ENCODE results near the gene CSNK2A1. TPM values are rescaled to one million over a fixed set of nuclear protein-coding genes. Genes with fewer than 3 reads are reported as not detected.
A peak's percentile ranks its signal among the peaks of the same experiment; 100 is the strongest.
"Not testable (repeated sequence)": the region's sequence is repeated elsewhere in the genome, so short reads cannot be mapped to it uniquely, and the experiment has no call there.

The CSNK2A1 gene
- total RNA-seq, 1 donor from 2014 or later, result 122 TPM

DNA sequence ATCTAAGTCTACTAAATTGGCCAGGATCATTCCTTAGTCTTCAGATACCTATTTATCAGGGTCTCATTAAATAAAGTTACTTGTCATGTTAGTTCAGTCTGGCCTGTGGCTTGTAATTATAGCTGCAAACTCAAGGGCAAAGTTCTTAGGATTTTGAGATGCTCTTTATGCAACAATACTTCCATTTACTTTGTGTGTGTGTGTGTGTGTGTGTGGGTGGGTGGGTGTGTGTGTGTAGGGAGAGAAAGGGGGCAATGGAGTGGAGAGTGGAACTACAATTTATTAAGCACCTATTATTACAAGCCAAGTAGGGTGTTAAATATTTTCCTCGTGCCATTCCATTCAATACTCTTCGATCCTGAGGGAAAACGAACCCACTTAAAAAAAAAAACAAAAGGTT, 63.5 kb downstream of the CSNK2A1 start:
- H3K27ac ChIP-seq (replicated peaks), result no peak overlapping the region
- intact Hi-C loops (cut with micrococcal nuclease), result no loop called here
- DNase-seq, result no peak
- H3K4me3 ChIP-seq, result no peak overlapping the region
- H3K4me1 ChIP-seq, result peaks cover 18% of the 10 kb centered on the region
- no peaks in the 10 kb centered on the region for H3K27me3 ChIP-seq (ENCODE audit: low read depth)
- TF ChIP-seq, protein P1, sequence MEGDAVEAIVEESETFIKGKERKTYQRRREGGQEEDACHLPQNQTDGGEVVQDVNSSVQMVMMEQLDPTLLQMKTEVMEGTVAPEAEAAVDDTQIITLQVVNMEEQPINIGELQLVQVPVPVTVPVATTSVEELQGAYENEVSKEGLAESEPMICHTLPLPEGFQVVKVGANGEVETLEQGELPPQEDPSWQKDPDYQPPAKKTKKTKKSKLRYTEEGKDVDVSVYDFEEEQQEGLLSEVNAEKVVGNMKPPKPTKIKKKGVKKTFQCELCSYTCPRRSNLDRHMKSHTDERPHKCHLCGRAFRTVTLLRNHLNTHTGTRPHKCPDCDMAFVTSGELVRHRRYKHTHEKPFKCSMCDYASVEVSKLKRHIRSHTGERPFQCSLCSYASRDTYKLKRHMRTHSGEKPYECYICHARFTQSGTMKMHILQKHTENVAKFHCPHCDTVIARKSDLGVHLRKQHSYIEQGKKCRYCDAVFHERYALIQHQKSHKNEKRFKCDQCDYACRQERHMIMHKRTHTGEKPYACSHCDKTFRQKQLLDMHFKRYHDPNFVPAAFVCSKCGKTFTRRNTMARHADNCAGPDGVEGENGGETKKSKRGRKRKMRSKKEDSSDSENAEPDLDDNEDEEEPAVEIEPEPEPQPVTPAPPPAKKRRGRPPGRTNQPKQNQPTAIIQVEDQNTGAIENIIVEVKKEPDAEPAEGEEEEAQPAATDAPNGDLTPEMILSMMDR (IDR thresholded peaks at IDR 0.05; ENCODE audit: borderline replicate concordance), result no peak
- H3K36me3 ChIP-seq, result peaks cover 43% of the 10 kb centered on the region
- no peaks in the 10 kb centered on the region for H3K9me3 ChIP-seq (replicated peaks)

DNA sequence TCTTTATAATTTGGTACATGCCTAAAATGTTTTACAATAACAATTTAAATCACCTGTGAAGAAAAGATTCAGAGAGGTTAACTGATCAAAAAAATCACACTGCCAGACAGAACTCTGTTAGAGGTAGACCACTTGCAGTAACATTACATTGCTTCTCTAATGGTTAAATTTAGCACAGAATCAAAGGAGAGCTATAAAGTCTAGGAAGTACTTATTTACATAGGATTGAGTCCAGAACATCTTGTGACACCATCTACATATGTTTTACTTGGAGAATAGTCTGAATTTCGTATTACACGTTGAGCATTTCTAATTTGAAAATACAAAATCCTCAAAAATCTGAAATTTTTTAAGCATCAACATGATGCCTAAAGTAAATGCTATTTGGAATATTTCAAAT, 64.1 kb downstream of the CSNK2A1 start:
- Histone ChIP-seq H3K27ac (replicated peaks) (no peak overlapping the region), H3K4me1 (peaks cover 18% of the 10 kb centered on the region), H3K9me3 (replicated peaks) (no peaks in the 10 kb centered on the region), H3K4me3 (no peak overlapping the region), H3K27me3 (ENCODE audit: low read depth) (no peaks in the 10 kb centered on the region), H3K36me3 (peaks cover 42% of the 10 kb centered on the region)
- intact Hi-C loops (cut with micrococcal nuclease), result loop anchor here (5.0 kb wide), 1 partner anchor 122 kb away; no protein-coding TSS in a partner anchor
- no peak for DNase-seq
- TF ChIP-seq, protein P1 (IDR thresholded peaks at IDR 0.05; ENCODE audit: borderline replicate concordance), result no peak

DNA sequence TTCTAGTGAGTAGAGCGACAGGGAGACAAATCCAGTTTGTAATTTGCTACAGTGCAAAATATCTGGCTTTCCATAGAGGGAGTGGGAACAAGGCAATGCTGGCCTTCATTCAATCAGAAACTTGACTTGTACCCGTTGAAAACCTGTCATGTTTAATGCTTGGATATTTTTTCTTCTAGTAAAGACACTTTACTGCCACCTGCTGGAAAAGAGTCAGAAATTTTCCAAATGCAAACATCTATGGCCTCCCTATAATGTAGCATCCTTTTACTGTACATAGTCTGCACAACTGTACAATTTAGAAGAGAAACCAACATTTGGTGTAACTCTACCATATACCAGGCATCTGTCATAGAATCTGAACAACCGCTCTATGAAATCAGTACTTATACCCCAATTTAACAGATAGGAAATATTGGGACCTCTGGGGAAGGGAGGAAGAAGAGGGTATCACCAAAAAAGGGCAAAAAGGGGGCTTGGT, 64.6 kb downstream of the CSNK2A1 start:
- intact Hi-C loops (cut with micrococcal nuclease), result loop anchor here (5.0 kb wide), 1 partner anchor 122 kb away; no protein-coding TSS in a partner anchor
- Histone ChIP-seq H3K27ac (replicated peaks) (no peak overlapping the region), H3K4me1 (peaks cover 14% of the 10 kb centered on the region), H3K27me3 (ENCODE audit: low read depth) (no peaks in the 10 kb centered on the region), H3K4me3 (no peak overlapping the region), H3K9me3 (replicated peaks) (no peaks in the 10 kb centered on the region), H3K36me3 (peaks cover 38% of the 10 kb centered on the region)
- no peak for DNase-seq
- TF ChIP-seq, protein P1 (IDR thresholded peaks at IDR 0.05; ENCODE audit: borderline replicate concordance), result peak; percentile 71

DNA sequence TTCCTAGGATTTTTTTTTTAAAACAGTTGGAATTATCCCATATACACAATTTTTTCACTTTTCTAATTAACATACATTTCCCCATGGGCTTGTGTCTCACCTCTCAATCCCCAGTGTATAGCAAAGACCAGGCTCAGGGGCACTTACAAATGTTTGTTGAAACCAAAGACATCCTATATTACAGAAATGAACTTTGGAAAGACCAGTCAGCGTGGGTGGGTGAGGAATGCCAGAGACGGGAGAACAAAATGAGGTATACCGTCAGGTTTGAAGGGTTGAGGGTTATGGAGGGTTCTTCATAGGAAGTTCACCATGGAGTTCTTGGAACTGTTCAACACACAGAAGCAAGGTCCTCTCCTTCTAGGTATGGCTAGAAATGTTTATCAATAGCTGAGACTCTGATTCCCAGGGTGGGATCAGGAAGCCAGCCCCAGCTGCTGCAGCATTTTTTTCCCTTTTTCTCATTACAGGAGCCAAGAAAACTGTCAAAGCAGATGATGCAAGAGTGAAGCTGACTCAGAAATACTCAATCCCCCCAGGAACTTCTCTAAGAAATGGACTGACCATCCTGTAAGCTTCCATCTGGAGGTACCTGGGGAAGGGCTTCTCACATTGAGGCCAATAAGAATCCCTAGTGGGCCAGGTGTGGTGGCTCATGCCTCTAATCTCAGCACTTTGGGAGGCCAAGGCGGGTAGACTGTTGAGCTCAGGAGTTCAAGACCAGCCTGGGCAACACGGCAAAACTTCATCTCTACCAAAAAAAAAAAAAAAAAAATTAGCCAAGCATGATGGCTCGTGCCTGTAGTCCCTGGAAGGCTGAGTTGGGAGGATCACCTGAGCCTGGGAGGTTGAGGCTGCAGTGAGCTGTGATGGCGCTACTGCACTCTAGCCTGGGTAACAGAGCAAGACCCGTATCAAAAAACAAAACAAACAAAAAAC, 65.3 kb downstream of the CSNK2A1 start:
- no peaks in the 10 kb centered on the region for H3K27me3 ChIP-seq (ENCODE audit: low read depth)
- intact Hi-C loops (cut with micrococcal nuclease), result loop anchor here (5.0 kb wide), 1 partner anchor 121 kb away; no protein-coding TSS in a partner anchor

DNA sequence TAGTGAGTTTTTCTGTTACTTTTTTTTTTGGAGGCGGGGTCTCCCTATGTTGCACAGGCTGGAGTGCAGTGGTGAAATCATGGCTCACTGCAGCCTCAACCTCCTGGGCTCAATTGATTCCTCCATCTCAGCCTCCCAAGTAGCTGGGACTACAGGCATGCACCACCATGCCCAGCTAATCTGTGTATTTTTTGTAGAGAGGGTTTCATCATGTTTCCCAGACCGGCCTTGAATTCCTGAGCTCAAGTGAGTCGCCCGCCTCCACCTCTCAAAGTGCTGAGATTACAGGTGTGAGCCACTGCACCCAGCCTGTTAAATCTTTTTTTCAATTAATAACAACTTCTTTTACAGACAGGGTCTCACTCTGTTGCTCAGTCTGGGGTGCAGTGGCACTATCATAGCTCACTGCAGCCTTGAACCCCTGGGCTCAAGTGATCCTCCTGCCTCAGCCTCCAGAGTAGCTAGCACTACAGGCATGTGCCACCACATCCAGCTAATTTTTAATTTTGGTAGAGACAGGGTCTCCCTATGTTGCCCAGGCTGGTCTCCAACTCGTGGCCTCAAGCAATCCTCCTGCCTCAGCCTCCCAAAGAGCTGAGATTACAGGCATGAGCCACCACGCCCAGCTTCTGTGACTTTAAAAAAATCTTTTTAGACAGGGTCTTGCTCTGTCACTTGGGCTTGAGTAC, 66.9 kb downstream of the CSNK2A1 start:
- H3K4me3 ChIP-seq; DNase-seq; H3K9me3 ChIP-seq (replicated peaks); H3K27ac ChIP-seq (replicated peaks); H3K27me3 ChIP-seq (ENCODE audit: low read depth); H3K4me1 ChIP-seq: not testable (repeated sequence)
- intact Hi-C loops (cut with micrococcal nuclease), result loop anchor here (5.0 kb wide), 1 partner anchor 119 kb away; no protein-coding TSS in a partner anchor
- peaks cover 20% of the 10 kb centered on the region for H3K36me3 ChIP-seq

More for the DNA sequence above, 65.3 kb downstream of the CSNK2A1 start:
- TF ChIP-seq, protein P1 (IDR thresholded peaks at IDR 0.05; ENCODE audit: borderline replicate concordance), result no peak
- no peak for DNase-seq
- no peaks in the 10 kb centered on the region for H3K9me3 ChIP-seq (replicated peaks)
- no peak overlapping the region for H3K27ac ChIP-seq (replicated peaks)
- peaks cover 33% of the 10 kb centered on the region for H3K36me3 ChIP-seq
- H3K4me3 ChIP-seq, result no peak overlapping the region
- H3K4me1 ChIP-seq, result peaks cover 6% of the 10 kb centered on the region
